T-helper 2 cell treated with Interferon-gamma antibody and Interleukin-4, amounts not matched to agents 100 ng/mL and 5 ng/mL, for 36 hours (primary cell): ENCODE data around the gene GBF1. TPM values are rescaled to one million over a fixed set of nuclear protein-coding genes. Genes with fewer than 3 reads are reported as not detected.

Experiments
- intact Hi-C: fragments of 100-400 bp; cut with micrococcal nuclease; formaldehyde crosslinking; loops from one replicate; pipeline ENCODE4 v1.15.1; 2023
- total RNA-seq: library from RNA; stranded (reverse); gene quantifications from 2 replicates; pipeline ENCODE4 v1.2.3, GENCODE V29; 2022

The GBF1 gene
- total RNA-seq, 1 donor from 2014 or later, result 51.5 TPM

DNA sequence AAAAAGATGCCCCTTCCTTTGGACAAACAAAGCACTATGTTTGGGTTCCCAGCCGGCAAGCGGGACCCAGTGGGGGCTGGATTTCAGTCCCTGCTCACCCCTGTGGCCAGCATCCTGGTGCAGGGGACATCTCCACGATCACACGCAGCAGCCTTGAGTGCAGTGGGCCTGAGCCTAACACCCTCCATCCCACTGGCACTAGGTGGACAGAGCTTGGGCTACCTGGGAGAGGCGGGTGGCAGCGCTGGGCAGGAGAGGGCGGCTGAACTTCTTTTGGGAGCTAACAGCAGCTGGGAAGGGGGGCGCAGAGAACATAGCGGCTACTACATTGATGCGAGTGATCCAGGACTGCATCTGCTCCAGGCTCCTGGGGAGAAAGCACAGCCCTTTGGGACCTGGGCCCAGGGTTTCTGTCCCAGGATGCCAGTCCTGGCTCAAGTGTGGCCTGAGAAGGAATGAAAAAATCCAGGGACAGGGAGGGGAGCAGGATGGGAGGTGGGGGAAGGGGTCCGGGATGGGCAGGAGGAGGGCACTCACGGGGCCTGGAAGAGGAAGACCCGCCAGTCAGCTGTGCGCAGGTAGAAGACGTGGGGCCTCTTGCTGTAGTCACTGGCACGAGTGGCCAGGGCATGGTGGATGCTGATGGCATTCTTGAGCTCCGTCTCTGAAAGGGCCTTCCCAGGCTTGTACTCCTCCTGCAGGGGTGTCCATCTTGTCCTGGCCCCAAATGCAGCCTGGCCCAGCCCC, 159.2 kb downstream of the GBF1 start:
- intact Hi-C loops, result no loop called here

DNA sequence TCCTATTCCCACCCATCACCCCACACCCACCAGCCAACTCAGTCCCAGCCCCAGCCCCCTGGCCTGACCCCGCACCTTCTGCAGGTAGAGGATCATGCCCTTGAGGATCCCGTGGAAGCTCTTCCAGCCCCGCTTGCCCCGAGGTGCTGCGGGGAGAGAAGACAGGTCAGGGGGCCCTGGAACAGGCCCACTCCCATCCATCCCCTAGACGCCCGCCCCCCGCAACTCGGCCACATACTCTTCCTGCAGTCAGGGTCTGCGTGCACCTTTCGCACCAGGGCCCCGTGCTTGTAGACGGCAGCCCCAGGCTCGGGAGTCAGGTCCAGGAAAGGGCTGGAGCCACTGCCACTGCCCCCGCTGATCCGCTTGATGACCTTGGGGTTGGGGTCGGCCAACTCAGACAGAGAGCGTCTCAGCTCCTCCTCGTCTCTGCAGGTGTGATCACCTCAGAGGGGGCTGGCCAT, 159.8 kb downstream of the GBF1 start:
- intact Hi-C loops, result no loop called here

- intact Hi-C loops, result no loop called here
These were observed 160.3 kb downstream of the GBF1 start for GRCh38 chr10:102405632-102406031.

- intact Hi-C loops, result no loop called here
These were observed 161.5 kb downstream of the GBF1 start for GRCh38 chr10:102406815-102407214.

GRCh38 chr10:102407425-102408130, 162.2 kb downstream of the GBF1 start:
- intact Hi-C loops, result loop anchor here (2.0 kb wide), 1 partner anchor 13 kb away; the partner anchor contains the start of gene NFKB2

GRCh38 chr10:102408131-102408727, 162.9 kb downstream of the GBF1 start:
- intact Hi-C loops, result loop anchor here (2.0 kb wide), 1 partner anchor 13 kb away; the partner anchor contains the start of gene NFKB2

GRCh38 chr10:102408728-102409603, 163.6 kb downstream of the GBF1 start:
- intact Hi-C loops, result loop anchor here (2.0 kb wide), 1 partner anchor 14 kb away; the partner anchor contains the start of gene NFKB2

- intact Hi-C loops, result loop anchor here (2.0 kb wide), 1 partner anchor 15 kb away; the partner anchor contains the start of gene NFKB2
These were observed 164.5 kb downstream of the GBF1 start for GRCh38 chr10:102409604-102410428.

- intact Hi-C loops, result no loop called here
These were observed 165.2 kb downstream of the GBF1 start for GRCh38 chr10:102410429-102411073.

DNA sequence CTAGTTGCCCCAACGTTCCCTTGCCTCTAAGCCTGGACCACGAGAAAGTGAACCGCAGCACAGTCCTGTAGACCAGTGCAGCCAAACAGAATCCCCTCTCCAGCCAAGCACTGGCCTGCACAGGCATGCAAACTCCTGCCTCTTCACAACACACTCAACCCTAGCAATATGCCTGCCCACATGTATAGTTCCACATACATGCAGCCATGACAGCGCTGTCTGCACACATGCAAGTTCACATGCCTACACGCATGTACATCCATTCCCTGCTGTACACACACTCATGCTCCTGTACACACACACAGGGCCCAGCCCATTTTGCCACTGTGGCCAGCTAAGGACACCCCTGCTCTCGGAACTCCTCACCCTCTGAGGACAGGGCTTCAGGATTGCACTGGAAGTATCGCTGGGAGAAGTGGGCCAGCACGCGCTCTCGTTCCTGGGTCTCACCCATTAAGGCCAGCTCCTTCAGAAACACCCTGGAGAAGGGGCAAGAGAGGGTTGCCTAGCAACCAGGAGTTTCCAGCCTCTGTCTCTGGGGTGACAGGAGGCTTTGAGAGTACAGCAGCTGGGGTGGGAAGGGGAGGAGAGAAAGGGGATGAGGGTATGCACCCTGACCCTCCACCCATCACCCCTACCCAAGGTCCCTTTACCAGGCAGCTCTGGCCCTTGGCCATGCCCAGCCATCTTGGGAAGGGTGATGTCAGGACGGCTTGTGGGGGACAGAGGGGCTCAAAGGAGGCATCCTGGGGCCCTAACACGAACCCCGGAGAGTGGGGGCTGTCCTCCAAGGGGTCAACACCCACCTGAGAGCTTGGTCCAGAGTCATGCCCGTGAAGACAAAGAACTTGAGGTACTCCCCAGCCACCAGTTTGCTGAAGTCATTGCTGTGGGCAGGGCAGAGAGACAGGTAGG, 166.3 kb downstream of the GBF1 start:
- intact Hi-C loops, result no loop called here

DNA sequence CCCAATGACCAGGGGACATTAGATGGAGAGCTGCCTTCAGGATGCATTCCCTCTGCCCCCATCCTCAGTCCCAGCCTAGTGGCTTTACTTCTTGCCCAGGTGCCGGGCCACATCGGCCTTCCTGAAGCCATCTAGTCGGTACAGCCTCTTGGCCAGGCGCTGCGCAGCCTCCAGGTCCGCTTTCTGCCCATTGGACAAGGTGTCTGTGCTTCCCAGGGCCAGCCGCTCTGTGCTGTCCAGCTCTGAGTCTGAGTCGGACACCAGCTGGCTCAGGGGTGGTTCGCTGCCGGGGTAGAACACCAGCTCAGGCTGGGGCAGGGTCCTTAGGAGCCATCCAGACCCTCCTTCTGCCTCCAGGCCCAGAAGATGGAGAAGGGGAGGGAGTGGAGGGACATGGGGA, 167.0 kb downstream of the GBF1 start:
- intact Hi-C loops, result no loop called here

DNA sequence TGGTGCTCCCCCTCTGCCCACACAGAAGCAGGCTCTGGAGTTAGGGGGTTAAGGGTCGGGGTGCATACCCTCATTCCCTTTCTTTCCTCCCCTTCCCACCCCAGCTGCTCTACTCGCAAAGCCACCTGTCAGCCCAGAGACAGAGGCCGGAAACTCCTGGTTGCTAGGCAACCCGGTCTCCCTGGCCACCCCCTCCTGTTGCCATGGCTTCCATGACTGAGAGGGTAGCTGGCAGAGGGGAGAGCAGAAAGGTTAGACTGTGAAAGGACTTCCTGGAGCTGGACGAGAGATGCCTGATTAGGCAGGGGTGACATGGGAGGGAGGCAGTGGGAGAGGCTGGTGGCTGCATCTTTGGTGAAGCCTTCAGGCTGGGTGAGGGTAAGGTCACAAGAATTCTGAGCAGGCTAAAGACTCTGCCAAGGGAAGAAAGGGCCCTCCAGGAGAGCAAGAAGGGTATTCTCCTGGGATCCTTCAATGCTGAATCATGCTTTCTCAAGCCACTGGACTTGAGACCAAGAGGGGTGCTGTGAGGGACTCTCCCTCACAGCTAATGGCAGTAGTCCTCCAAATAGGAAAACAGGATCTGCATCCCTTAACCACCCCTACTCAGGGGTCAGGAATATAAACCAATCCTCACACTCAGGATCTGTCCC, 167.8 kb downstream of the GBF1 start:
- intact Hi-C loops, result no loop called here

- intact Hi-C loops, result no loop called here
These were observed 168.7 kb downstream of the GBF1 start for GRCh38 chr10:102413806-102414561.

DNA sequence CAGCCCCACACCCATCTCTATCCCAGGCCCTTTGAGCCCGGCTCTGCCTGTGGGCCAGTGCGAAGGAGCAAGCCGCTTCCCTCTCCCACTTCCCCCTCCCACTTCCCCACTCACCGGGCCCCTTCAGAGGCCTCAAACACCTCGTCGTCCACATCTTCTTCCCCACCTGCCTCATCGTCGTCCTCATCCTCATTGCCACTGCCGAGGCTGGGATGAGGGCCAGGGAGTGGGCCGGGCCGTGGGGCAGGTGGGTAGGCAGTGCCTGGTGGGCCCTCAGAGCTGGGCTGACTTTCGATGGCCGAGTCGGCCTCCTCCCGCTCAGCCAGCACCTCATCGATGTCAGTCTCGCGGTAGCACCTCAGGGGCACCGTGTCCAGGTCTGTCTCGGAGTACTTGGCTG, 169.4 kb downstream of the GBF1 start:
- intact Hi-C loops, result no loop called here

- intact Hi-C loops, result no loop called here
These were observed 171.0 kb downstream of the GBF1 start for GRCh38 chr10:102416283-102416682.

- intact Hi-C loops, result no loop called here
These were observed 171.4 kb downstream of the GBF1 start for GRCh38 chr10:102416695-102417094.

DNA sequence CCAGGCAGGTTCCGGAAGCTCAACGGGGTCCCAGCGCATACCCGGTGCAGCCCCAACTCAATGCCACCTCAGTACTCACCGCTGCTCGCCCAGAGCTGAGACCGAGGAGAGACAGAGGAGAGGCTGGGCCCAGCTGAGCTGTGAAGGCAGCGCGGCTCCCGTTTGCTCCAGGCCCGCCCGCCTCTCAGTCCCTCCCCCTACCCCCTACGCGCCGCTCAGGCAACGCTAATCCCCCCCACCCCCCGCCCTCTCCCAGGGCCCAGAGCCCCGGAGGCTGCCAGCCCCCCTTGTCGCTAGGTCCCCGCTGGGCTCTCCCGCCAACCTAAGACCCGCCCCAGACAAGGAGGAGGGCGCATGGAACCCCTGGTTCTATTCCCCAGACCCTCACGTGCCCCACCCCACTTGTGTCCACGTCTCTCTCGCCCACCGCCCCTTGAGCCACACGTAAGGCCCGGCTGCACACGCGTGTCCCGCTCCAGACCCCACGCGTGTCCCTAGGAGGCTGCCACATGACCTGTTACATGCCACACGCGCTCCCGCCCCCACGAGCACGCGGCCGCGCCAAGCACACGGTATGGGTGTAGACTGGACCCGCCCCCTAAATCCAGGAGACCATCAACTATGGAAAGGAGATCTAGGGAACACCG, 173.4 kb downstream of the GBF1 start, which contains the start of gene PSD:
PSD (minus strand) TSS at position 164 of the 647 bp plus-strand sequence. CDS start 1,747 bp downstream, outside the sequence.
- intact Hi-C loops, result no loop called here
